NB4 (cell line): Measurements from ENCODE around the gene GPATCH8.

Experiments
- CTCF ChIP-seq: IDR thresholded peaks from one replicate; pipeline ENCODE4 v1.5.1; 2012; ENCODE audit warnings: low read depth, low read length
- POLR2A ChIP-seq: IDR thresholded peaks from 2 replicates; pipeline ENCODE4 v1.6.1; 2011; ENCODE audit warnings: mild to moderate bottlenecking; ENCODE audit not compliant: insufficient read length; ENCODE audit errors: extremely low read depth

- no peak for TF ChIP-seq POLR2A
- no peak for TF ChIP-seq CTCF
Measured at GRCh38 chr17:44385287-44386181, 117.7 kb downstream of the GPATCH8 start.
